GM12872 (cell line): ENCODE measurements around the gene GRIA4.

Source experiments
- TF ChIP-seq, protein P1 (sequence below): IDR thresholded peaks from 3 replicates; pipeline ENCODE4 v1.5.1; 2011; ENCODE audit warnings: low read depth, mild to moderate bottlenecking, low read length, moderate library complexity; ENCODE audit not compliant: insufficient read depth

GRIA4 gene

DNA sequence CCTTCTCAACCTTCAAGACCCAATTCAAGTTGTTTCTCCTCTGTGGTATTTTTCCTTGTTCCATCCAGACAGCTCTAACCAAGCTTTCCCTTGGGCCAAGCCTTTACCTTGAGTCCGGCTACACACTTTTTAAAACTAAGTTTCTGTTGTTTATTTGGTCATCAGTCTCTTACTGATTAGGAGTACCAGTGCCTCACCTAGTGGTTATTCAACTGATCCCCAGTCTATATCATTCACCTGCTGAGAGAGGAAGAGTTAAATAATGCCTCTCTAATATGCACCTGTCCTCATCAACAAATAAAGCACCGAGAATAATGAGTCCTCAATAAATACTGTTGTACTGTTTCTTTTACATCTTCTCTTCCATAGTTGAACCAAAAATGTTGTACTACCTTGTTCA, 251.4 kb downstream of the GRIA4 start:
- TF ChIP-seq, protein P1, sequence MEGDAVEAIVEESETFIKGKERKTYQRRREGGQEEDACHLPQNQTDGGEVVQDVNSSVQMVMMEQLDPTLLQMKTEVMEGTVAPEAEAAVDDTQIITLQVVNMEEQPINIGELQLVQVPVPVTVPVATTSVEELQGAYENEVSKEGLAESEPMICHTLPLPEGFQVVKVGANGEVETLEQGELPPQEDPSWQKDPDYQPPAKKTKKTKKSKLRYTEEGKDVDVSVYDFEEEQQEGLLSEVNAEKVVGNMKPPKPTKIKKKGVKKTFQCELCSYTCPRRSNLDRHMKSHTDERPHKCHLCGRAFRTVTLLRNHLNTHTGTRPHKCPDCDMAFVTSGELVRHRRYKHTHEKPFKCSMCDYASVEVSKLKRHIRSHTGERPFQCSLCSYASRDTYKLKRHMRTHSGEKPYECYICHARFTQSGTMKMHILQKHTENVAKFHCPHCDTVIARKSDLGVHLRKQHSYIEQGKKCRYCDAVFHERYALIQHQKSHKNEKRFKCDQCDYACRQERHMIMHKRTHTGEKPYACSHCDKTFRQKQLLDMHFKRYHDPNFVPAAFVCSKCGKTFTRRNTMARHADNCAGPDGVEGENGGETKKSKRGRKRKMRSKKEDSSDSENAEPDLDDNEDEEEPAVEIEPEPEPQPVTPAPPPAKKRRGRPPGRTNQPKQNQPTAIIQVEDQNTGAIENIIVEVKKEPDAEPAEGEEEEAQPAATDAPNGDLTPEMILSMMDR: no peak

DNA sequence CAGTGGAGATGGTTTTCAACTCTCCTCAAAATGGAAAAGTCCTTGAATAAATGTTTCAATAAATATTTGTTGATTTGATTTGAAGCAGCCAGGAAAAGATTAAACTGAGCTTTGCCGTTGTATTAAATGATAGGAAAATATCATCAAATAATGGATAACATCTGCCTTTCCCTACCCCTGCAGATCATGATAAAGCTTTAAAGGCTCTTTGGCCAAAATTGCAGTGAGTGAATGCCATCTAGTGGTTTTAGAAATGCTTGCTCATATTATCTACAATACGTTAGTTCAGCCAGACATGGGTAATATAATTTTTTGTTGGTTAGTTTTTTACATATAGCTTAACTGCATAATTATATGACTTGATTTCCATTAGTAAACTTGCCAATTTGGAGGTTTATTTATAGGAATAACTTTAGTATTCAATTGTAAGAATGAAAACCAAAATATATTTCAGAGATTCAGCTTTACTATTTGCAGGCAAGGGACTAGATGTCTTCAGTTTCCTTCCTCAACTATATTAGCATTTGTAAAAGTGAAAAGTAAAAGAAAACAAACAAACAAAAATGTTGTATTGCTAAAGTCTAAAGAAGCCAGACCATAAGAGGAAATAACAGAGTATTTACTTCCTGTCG, 253.0 kb downstream of the GRIA4 start:
- TF ChIP-seq, protein P1: peak; percentile 43; the same call in 1 of the 3 replicates

DNA sequence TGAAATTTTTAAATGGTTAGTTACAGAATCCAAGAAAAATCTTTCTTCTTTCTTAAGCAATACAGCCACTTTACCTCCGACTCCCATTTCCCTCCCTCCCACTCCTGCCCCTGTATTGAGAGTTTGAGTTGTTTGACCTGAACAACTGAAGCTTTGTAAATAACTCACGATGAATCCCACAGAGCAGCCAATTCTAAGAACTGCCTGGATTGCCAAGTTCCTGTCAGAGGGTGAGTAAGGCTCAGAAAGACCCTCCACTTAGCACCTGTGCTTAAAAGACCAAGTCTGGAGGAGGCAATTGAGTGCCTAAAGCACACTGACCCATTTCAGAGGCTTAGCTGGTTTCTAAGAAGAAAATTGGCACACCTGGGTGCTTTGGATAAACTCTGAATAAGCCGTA, 253.7 kb downstream of the GRIA4 start:
- TF ChIP-seq, protein P1: no peak

DNA sequence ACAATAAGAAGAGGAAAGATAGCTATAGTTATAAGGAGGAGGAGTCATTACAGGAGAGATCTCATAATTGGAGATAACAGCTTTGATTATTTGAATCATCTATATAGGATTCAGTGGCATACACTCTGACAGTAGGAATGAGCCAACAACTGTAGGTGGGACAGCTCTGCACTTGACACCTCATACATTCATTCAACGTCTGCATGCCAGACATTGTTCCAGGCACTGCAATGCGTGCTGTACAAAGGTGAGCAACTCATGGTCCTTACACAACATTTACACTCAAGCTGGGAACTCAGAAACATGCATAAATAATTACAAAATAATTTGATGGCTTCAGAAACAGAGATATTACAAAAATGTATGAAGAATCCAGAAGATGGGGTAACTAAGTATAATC, 257.9 kb downstream of the GRIA4 start:
- TF ChIP-seq, protein P1: no peak

DNA sequence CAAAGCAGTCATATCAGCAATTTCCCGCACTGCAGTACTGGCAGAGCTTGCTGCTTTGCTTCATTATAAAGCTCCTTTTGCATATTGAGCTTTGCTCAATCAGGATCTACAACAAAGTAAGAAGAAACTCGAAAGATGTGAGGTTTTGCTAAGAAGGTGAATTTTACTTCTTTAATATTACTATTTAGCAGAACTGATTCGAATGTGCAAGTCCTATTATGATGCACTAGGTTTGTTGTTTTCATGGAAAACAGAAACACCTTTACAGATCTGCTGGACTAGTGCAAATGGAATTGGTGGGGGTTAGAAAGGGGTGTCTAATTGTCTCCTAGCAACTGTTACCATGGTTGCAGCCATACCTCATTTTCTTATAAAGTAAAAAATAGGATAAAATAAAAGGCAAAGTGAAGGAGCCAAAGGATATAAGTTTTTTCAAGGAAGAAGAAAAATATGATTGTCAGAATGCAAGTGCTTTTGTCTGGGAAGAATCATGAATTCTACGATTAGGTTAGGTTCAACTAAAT, 259.0 kb downstream of the GRIA4 start:
- TF ChIP-seq, protein P1: no peak

DNA sequence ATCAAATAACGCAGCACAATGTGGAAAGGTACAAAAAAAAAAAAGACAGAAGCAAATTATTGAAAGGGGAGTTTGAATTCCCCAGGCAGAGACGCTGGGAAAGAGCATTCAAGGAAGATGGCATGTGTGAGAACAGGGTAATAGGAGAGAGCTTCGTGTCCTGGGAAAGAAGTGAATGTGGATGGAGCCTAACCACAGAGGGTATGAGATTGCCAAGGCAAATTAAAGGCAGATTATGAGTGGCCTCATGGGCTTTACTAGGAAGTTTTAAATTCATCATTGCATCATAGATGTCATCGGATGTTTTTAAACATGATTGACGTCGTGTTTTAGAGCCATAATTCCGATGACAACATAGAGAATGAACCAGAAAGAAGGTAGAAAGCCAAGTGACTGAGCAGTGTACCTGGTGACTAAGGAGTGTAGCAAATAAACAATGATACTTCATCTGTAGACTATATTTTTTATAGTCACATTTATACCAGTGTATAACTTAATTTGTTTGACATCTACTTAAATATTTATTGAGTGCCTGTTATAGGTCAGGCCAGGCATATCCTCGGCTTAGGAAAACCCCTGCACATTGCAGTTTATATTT, 260.7 kb downstream of the GRIA4 start:
- TF ChIP-seq, protein P1: no peak

DNA sequence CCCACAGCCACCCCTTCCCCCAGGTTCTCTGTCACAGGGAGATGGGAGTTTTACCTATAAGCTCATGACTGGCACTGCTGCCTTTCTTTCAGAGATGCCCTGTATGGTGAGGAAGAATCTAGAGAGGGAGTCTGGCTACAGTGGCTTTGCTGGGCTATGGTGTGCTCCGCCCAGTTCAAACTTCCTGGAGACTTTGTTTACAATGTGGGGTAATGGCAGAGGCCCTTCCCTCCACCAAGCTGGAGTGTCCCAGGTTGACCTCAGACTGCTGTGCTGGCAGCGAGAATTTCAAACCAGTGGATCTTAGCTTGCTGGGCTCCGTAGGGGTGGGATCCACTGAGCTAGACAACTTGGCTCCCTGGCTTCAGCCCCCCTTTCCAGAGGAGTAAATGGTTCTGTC, 268.6 kb downstream of the GRIA4 start:
- TF ChIP-seq, protein P1: no peak
